HG03432 (cell line): Measurements from ENCODE around the gene DNAJC21.
"Not testable (repeated sequence)": the region's sequence is repeated elsewhere in the genome, so short reads cannot be mapped to it uniquely, and the experiment has no call there.

Experiments
- ATAC-seq: cut with Tn5 transposase; IDR thresholded peaks from one replicate; pipeline ENCODE4 v1.9.1; 2021; ENCODE audit warnings: mild to moderate bottlenecking, moderate library complexity; ENCODE audit not compliant: unreplicated experiment

Gene DNAJC21

GRCh38 chr5:34919077-34919476, 10.3 kb upstream of the DNAJC21 start:
- no peak for ATAC-seq

DNA sequence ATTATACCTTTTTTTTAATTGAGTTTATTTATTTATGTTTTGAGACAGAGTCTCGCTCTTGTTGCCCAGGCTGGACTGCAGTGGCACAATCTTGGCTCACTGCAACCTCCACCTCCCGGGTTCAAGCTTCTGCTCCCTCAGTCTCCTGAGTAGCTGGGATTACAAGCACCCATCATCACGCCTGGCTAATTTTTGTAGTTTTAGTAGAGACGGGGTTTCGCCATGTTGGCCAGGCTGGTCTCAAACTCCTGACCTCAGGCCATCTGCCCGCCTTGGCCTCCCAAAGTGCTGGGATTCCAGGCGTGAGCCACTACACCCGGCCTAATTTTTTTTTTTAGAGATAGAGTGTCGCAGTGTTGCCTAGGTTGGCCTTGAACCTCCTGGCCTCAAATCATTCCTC, 6.1 kb upstream of the DNAJC21 start:
- not testable (repeated sequence) for ATAC-seq

GRCh38 chr5:34923694-34924461, 5.5 kb upstream of the DNAJC21 start:
- peak; percentile 62 for ATAC-seq

DNA sequence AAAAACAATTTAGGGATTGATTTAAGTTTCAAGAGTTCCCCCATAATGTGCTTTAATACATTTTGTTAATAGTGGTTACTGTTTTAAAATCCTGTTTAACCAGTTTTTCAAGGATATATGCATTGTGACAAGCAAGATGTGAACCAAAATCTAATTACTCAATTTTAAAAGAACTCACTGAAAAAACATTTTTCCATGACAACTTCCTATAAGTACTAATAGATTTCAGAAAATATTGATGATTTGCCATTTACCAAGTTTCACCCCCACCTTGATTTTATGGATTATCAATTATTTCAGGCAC, 4.9 kb upstream of the DNAJC21 start:
- ATAC-seq, result no peak

- no peak for ATAC-seq
These were observed 3.0 kb upstream of the DNAJC21 start for GRCh38 chr5:34926318-34926888.

- ATAC-seq, result no peak
These were observed 1.6 kb upstream of the DNAJC21 start for GRCh38 chr5:34927785-34928184.

- ATAC-seq, result no peak
These were observed 1.1 kb upstream of the DNAJC21 start for GRCh38 chr5:34928267-34928666.

- ATAC-seq, result peak; percentile 80
These were observed 532 bp downstream of the DNAJC21 start for GRCh38 chr5:34929720-34930461.

- ATAC-seq, result no peak
These were observed 1.1 kb downstream of the DNAJC21 start for GRCh38 chr5:34930462-34930844.

- ATAC-seq, result no peak
These were observed 1.5 kb downstream of the DNAJC21 start for GRCh38 chr5:34930870-34931269.

GRCh38 chr5:34932947-34933346, 3.6 kb downstream of the DNAJC21 start:
- ATAC-seq, result no peak

- no peak for ATAC-seq
These were observed 12.6 kb downstream of the DNAJC21 start for GRCh38 chr5:34941936-34942335.

GRCh38 chr5:34944044-34944443, 14.7 kb downstream of the DNAJC21 start:
- no peak for ATAC-seq

- ATAC-seq, result no peak
These were observed 15.2 kb downstream of the DNAJC21 start for GRCh38 chr5:34944460-34945047.

DNA sequence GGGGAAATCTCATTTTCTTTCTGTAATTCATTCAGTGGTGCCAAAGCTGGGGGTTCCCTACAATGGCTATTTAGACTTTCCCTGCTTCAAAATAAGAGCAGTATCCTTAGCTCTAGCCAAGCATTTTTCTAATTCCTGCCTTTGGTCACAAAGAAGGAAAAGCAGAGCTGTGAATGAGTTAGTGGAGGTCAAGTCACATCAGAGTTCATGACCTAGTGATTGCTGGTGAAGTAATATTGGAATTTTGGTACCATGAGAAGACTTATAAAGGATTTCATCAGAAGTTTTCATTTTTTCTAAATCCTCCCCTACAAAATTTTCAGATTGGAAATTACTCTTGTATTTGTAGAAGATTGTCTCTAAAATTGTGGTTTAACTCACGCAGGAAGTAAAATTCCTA, 28.0 kb downstream of the DNAJC21 start:
- ATAC-seq, result no peak

- ATAC-seq, result peak; percentile 42
These were observed 28.7 kb downstream of the DNAJC21 start for GRCh38 chr5:34957857-34958690.

- ATAC-seq, result peak; percentile 96
These were observed 30.0 kb downstream of the DNAJC21 start for GRCh38 chr5:34959323-34959722.

- ATAC-seq, result no peak
These were observed 38.2 kb downstream of the DNAJC21 start for GRCh38 chr5:34967540-34967939.

GRCh38 chr5:34968258-34968657, 38.9 kb downstream of the DNAJC21 start:
- no peak for ATAC-seq

- ATAC-seq, result no peak
These were observed 41.2 kb downstream of the DNAJC21 start for GRCh38 chr5:34970552-34970951.

GRCh38 chr5:34971655-34972054, 42.3 kb downstream of the DNAJC21 start:
- ATAC-seq, result not testable (repeated sequence)
